HepG2 (cell line): ENCODE measurements around the gene ATG2A. TPM values are rescaled to one million over a fixed set of nuclear protein-coding genes. Genes with fewer than 3 reads are reported as not detected.

ENCODE experiments used
- KDM2A ChIP-seq: sonication (generic); formaldehyde crosslinking; IDR thresholded peaks from 2 replicates; pipeline ENCODE4 v1.4.0; 2020; ENCODE audit warnings: low read depth, missing genetic modification reagents, borderline replicate concordance
- PHF20 ChIP-seq: sonication (generic); formaldehyde crosslinking; IDR thresholded peaks from 2 replicates; pipeline ENCODE4 v1.5.0; 2020; ENCODE audit warnings: mild to moderate bottlenecking, missing genetic modification reagents
- PPARG ChIP-seq: conservative IDR thresholded peaks from 2 replicates; pipeline ENCODE4 v1.6.1; 2016; ENCODE audit warnings: missing biosample characterization, missing genetic modification reagents
- SKIL ChIP-seq: sonication (generic); formaldehyde crosslinking; IDR thresholded peaks from 2 replicates; pipeline ENCODE4 v1.8.0; 2022; ENCODE audit warnings: missing genetic modification reagents, mild to moderate bottlenecking, moderate library complexity, borderline replicate concordance
- SOX13 ChIP-seq, 3 experiments: fragments of 450-650 bp in 1 of 3; sonication (generic) in 1 of 3; formaldehyde crosslinking in 1 of 3; IDR thresholded peaks in 2 of 3; conservative IDR thresholded peaks in 1 of 3; 2 replicates each; pipeline versions ENCODE4 v1.5.0 to v1.6.1; 2016 to 2020; ENCODE audit warnings: antibody characterized with exemption in 1 of 3, mild to moderate bottlenecking in 1 of 3, missing compliant biosample characterization in 1 of 3, missing genetic modification reagents in 1 of 3, moderate library complexity in 1 of 3
- TBL1XR1 ChIP-seq: fragments of 150-350 bp; IDR thresholded peaks from 2 replicates; pipeline ENCODE4 v1.6.1; 2014; ENCODE audit warnings: borderline replicate concordance, low read length; ENCODE audit not compliant: partially characterized antibody
- TBX2 ChIP-seq: sonication (generic); formaldehyde crosslinking; IDR thresholded peaks from 2 replicates; pipeline ENCODE4 v1.5.0; 2020; ENCODE audit warnings: missing genetic modification reagents, mild to moderate bottlenecking, borderline replicate concordance
- TERF1 ChIP-seq: sonication (generic); formaldehyde crosslinking; IDR thresholded peaks from 2 replicates; pipeline ENCODE4 v1.8.0; 2022; ENCODE audit warnings: mild to moderate bottlenecking, missing genetic modification reagents, moderate library complexity
- TGIF2 ChIP-seq: IDR thresholded peaks from 2 replicates; pipeline ENCODE4 v1.6.1; 2016; ENCODE audit warnings: control low read depth, missing compliant biosample characterization
- ZBTB14 ChIP-seq: sonication (generic); formaldehyde crosslinking; IDR thresholded peaks from 2 replicates; pipeline ENCODE4 v1.4.0; 2020; ENCODE audit warnings: missing genetic modification reagents
- ZBTB39 ChIP-seq: sonication (generic); formaldehyde crosslinking; IDR thresholded peaks from 2 replicates; pipeline ENCODE4 v1.5.0; 2020; ENCODE audit warnings: missing genetic modification reagents
- ZFP36L2 ChIP-seq: sonication (generic); formaldehyde crosslinking; IDR thresholded peaks from 2 replicates; pipeline ENCODE4 v1.4.0; 2020; ENCODE audit warnings: missing genetic modification reagents
- ZFP82 ChIP-seq: sonication (generic); formaldehyde crosslinking; IDR thresholded peaks from 2 replicates; pipeline ENCODE4 v1.5.1; 2020; ENCODE audit warnings: mild to moderate bottlenecking, missing genetic modification reagents, borderline replicate concordance
- ZNF12 ChIP-seq: sonication (generic); formaldehyde crosslinking; IDR thresholded peaks from 2 replicates; pipeline ENCODE4 v1.5.0; 2020; ENCODE audit warnings: missing genetic modification reagents
- ZNF253 ChIP-seq: sonication (generic); formaldehyde crosslinking; IDR thresholded peaks from 2 replicates; pipeline ENCODE4 v1.8.0; 2022; ENCODE audit warnings: mild to moderate bottlenecking, missing genetic modification reagents, borderline replicate concordance
- ZNF558 ChIP-seq: sonication (generic); formaldehyde crosslinking; IDR thresholded peaks from 2 replicates; pipeline ENCODE4 v1.9.0; 2022; ENCODE audit warnings: mild to moderate bottlenecking, missing genetic modification reagents, borderline replicate concordance
- ZNF569 ChIP-seq: sonication (generic); formaldehyde crosslinking; IDR thresholded peaks from 2 replicates; pipeline ENCODE4 v1.5.0; 2020; ENCODE audit warnings: mild to moderate bottlenecking, missing genetic modification reagents, moderate library complexity, borderline replicate concordance
- ZNF883 ChIP-seq: sonication (generic); formaldehyde crosslinking; IDR thresholded peaks from 2 replicates; pipeline ENCODE4 v1.5.1; 2020; ENCODE audit warnings: mild to moderate bottlenecking, missing genetic modification reagents; ENCODE audit errors: not compliant biosample characterization
- polyA plus RNA-seq, 8 experiments: library from polyadenylated mRNA; depleted of rRNA in 3 of 8; stranded (reverse) in 7 of 8; unstranded in 1 of 8; fragments of >200 nt; fragmentation: Illumina TruSeq in 4 of 8; extraction: Trizol in 4 of 8; gene quantifications; 2 replicates each; pipeline versions ENCODE4 v1.2.1 to v1.2.3, GENCODE V29; 2011 to 2016; ENCODE audit warnings: low read depth in 4 of 8, missing spikeins in 1 of 8, mixed read lengths in 1 of 8; ENCODE audit not compliant: insufficient read depth in 1 of 8
- total RNA-seq, 5 experiments: library from RNA; depleted of rRNA; stranded (reverse); fragments of >200 nt; fragmentation: Illumina TruSeq; extraction: Trizol; gene quantifications; 2 replicates each; pipeline ENCODE4 v1.2.3, GENCODE V29; 2016; ENCODE audit warnings: low read depth in 1 of 5
- TF ChIP-seq, protein P1 (sequence below): IDR thresholded peaks from 2 replicates; pipeline ENCODE4 v1.6.1; 2016; ENCODE audit warnings: mild to moderate bottlenecking, missing biosample characterization, missing genetic modification reagents
- TF ChIP-seq, protein P2 (sequence below): sonication (generic); formaldehyde crosslinking; IDR thresholded peaks from 2 replicates; pipeline ENCODE4 v1.5.1; 2020; ENCODE audit warnings: mild to moderate bottlenecking, missing genetic modification reagents, borderline replicate concordance

Gene ATG2A
- total and polyA plus RNA-seq, 2 of the 13 experiments (the other 11 are each of a cell fraction or from before 2014, with no cell fraction given): 6.7 to 8.0 TPM

DNA sequence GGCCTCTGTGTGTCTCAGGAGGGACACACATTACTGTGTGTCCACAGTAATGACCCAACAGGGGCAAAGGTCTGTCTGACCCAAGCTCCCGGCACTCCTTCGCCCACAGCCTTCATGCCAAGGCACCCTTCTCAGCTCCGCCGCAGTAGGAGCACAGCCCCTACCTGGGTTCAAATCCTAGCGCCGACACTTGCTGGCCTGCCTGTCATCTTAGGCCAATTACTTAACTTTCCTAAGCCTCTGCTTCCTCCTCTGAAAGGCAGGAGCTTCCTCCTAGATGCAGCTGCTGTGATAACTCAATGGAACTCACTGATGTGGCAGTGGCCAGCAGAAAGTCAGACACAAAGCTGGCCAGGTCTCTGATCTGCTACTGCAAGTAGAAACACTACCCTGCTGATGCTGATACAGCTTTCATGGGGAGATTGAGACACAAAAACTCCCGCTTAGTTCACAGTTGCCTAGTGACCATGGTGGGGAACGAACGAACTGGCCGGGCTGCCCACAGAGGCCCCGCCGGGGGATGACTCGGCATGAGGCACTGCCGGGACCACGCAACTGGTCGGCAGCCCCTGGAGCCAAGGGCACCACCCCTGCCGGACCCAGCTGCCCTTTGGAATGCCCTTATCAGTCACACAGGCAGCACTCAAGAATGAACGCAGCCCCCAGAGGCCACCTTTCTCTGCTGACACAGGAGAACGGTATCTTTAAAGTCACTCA is 46.7 kb downstream of the ATG2A start (continued):
- TF ChIP-seq ZNF253 (CRISPR knock-in tag) (no peak), TGIF2 (CRISPR knock-in tag) (no peak), ZFP82 (CRISPR knock-in tag) (no peak), TBX2 (CRISPR knock-in tag) (peak; percentile 53; the same call in 1 of the 2 replicates), TBL1XR1 (no peak), SKIL (CRISPR knock-in tag) (no peak), KDM2A (peak; percentile 53), ZBTB39 (CRISPR knock-in tag) (no peak), TERF1 (no peak), ZBTB14 (CRISPR knock-in tag) (no peak), ZNF569 (CRISPR knock-in tag) (no peak), PPARG (CRISPR knock-in tag) (no peak), ZNF558 (no peak), ZFP36L2 (CRISPR knock-in tag) (no peak), PHF20 (CRISPR knock-in tag) (no peak), ZNF883 (peak; percentile 22), ZNF12 (CRISPR knock-in tag) (no peak), SOX13 (IDR thresholded peaks at IDR 0.05) (no peak), SOX13 (CRISPR knock-in tag; conservative IDR thresholded peaks at IDR 0.05 in 1 of 2, IDR thresholded peaks at IDR 0.05 in 1 of 2) (peak in 1 of 2 experiments; percentile 42; a peak in 1 of 4 replicates)
- TF ChIP-seq, protein P1, sequence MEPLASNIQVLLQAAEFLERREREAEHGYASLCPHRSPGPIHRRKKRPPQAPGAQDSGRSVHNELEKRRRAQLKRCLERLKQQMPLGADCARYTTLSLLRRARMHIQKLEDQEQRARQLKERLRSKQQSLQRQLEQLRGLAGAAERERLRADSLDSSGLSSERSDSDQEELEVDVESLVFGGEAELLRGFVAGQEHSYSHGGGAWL (CRISPR knock-in tag): no peak
- TF ChIP-seq, protein P2, sequence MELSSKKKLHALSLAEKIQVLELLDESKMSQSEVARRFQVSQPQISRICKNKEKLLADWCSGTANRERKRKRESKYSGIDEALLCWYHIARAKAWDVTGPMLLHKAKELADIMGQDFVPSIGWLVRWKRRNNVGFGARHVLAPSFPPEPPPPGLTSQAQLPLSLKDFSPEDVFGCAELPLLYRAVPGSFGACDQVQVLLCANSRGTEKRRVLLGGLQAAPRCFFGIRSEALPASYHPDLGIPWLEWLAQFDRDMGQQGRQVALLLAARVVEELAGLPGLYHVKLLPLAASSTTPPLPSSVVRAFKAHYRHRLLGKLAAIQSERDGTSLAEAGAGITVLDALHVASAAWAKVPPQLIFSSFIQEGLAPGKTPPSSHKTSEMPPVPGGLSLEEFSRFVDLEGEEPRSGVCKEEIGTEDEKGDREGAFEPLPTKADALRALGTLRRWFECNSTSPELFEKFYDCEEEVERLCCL (CRISPR knock-in tag): no peak
